Trophoblast cell (in vitro differentiated cells and primary cell): ENCODE results near the gene HCN1. TPM values are rescaled to one million over a fixed set of nuclear protein-coding genes. Genes with fewer than 3 reads are reported as not detected.
A peak's percentile ranks its signal among the peaks of the same experiment; 100 is the strongest.

Experiments used
- DNase-seq, 2 donors: peaks; one replicate each; pipeline ENCODE4 v3.0.0-alpha.2; 2016
- H2AFZ ChIP-seq: 2 replicates; pipeline ENCODE4 v1.6.1; 2013; ENCODE audit warnings: low read length, moderate library complexity, mild to moderate bottlenecking; ENCODE audit not compliant: insufficient read depth, poor library complexity
- H2AK5ac ChIP-seq: 2 replicates; pipeline ENCODE4 v1.6.1; 2013; ENCODE audit warnings: mild to moderate bottlenecking, low read length
- H2BK120ac ChIP-seq: 2 replicates; pipeline ENCODE4 v1.6.1; 2013; ENCODE audit warnings: low read length, mild to moderate bottlenecking, moderate library complexity; ENCODE audit not compliant: insufficient read depth, poor library complexity
- H2BK12ac ChIP-seq: 2 replicates; pipeline ENCODE4 v1.6.1; 2013; ENCODE audit warnings: mild to moderate bottlenecking, low read length, moderate library complexity
- H2BK5ac ChIP-seq: 2 replicates; pipeline ENCODE4 v1.6.1; 2013; ENCODE audit warnings: low read length, low read depth, moderate library complexity, mild to moderate bottlenecking; ENCODE audit not compliant: poor library complexity
- H3K14ac ChIP-seq: 2 replicates; pipeline ENCODE4 v1.6.1; 2013; ENCODE audit warnings: mild to moderate bottlenecking, low read length
- H3K18ac ChIP-seq: 2 replicates; pipeline ENCODE4 v1.6.1; 2013; ENCODE audit warnings: mild to moderate bottlenecking, low read length
- H3K23ac ChIP-seq: 2 replicates; pipeline ENCODE4 v1.6.1; 2013; ENCODE audit warnings: low read length
- H3K27ac ChIP-seq: 2 replicates; pipeline ENCODE4 v1.5.1; 2013; ENCODE audit warnings: low read depth, mild to moderate bottlenecking, inconsistent platforms, low read length, moderate library complexity
- H3K27me3 ChIP-seq: 2 replicates; pipeline ENCODE4 v1.6.1; 2013; ENCODE audit warnings: inconsistent platforms, mild to moderate bottlenecking, low read length, moderate library complexity; ENCODE audit not compliant: insufficient read depth
- H3K36me3 ChIP-seq, 2 experiments: 1 replicate in 1 of 2; 2 replicates in 1 of 2; pipeline ENCODE4 v1.6.1; 2013; ENCODE audit warnings: low read length in 2 of 2, mild to moderate bottlenecking in 2 of 2, moderate library complexity in 1 of 2; ENCODE audit not compliant: insufficient read depth in 2 of 2, control insufficient read depth in 1 of 2
- H3K4ac ChIP-seq: 2 replicates; pipeline ENCODE4 v1.6.1; 2013; ENCODE audit warnings: low read depth, mild to moderate bottlenecking, low read length, moderate library complexity
- H3K4me1 ChIP-seq, 2 experiments: 1 replicate in 1 of 2; 2 replicates in 1 of 2; pipeline ENCODE4 v1.6.1; 2013; ENCODE audit warnings: low read length in 2 of 2, mild to moderate bottlenecking in 2 of 2, moderate library complexity in 1 of 2; ENCODE audit not compliant: insufficient read depth in 2 of 2, control insufficient read depth in 1 of 2
- H3K4me2 ChIP-seq: 2 replicates; pipeline ENCODE4 v1.6.1; 2013; ENCODE audit warnings: inconsistent platforms, mild to moderate bottlenecking, low read length, moderate library complexity
- H3K4me3 ChIP-seq: 2 replicates; pipeline ENCODE4 v1.5.1; 2013; ENCODE audit warnings: mild to moderate bottlenecking, low read depth, low read length, inconsistent platforms
- H3K79me1 ChIP-seq: one replicate; pipeline ENCODE4 v1.6.1; 2013; ENCODE audit warnings: low read length
- H3K79me2 ChIP-seq: 2 replicates; pipeline ENCODE4 v1.6.1; 2013; ENCODE audit warnings: low read length, mild to moderate bottlenecking; ENCODE audit not compliant: control insufficient read depth, insufficient read depth, poor library complexity
- H3K9ac ChIP-seq: 2 replicates; pipeline ENCODE4 v1.6.1; 2013; ENCODE audit warnings: mild to moderate bottlenecking, low read length
- H3K9me3 ChIP-seq: 2 replicates; pipeline ENCODE4 v1.6.1; 2013; ENCODE audit warnings: low read depth, mild to moderate bottlenecking, control low read depth, inconsistent platforms, low read length; ENCODE audit not compliant: insufficient read depth
- H4K12ac ChIP-seq: 2 replicates; pipeline ENCODE4 v1.6.1; 2013; ENCODE audit warnings: low read depth, mild to moderate bottlenecking, low read length, moderate library complexity
- H4K8ac ChIP-seq: 2 replicates; pipeline ENCODE4 v1.6.1; 2013; ENCODE audit warnings: low read depth, mild to moderate bottlenecking, low read length, moderate library complexity
- H4K91ac ChIP-seq: one replicate; pipeline ENCODE4 v1.6.1; 2013; ENCODE audit warnings: low read depth, mild to moderate bottlenecking, low read length, moderate library complexity
- WGBS: extraction: QIAGEN DNeasy Blood & Tissue Kit; methylation state at CpG from one replicate; pipeline ENCODE4 v1.1.7; 2013; ENCODE audit warnings: missing lambda C conversion rate; ENCODE audit not compliant: insufficient read length, insufficient coverage; ENCODE audit errors: extremely low coverage; 5-methylcytosine and 5-hydroxymethylcytosine counted together
- polyA plus RNA-seq: library from polyadenylated mRNA; stranded (reverse); fragments of 200-250 nt; gene quantifications from 2 replicates; pipeline ENCODE4 v1.2.3, GENCODE V29; 2013

Gene HCN1
- polyA plus RNA-seq: 0.04 and 0.07 TPM in 2 replicates

DNA sequence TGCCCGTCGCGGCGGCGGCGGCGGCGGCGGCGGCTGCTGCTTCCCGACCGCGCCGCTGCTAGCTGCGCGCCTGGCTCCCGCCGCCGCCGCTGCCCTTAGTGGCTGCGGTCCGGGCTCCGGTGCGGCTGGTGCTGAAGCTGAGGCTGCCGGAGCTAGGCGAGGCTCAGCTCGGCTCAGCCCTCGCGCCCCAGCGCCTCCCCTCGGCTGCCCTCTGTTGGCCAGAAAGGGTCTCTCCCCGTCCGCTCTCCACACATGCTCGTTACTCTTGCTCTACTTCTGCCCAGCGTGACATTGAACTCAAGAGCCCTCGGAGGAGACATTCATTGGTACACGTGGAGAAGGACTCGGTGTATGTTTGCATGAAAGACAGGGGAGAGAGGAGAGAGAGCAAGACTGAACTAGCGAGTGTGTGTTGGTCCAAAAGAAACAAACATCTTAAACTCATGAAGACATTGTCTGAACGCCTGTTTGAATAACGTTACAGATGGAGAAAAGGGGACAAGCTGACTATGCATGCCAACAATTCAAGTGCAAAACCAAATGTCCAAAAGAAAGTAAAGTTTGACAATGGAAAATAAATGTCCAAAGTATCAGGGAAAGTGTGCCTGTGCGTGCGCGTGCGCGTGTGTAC lies at the start of gene HCN1:
Gene HCN1 (minus strand): TSS at position 175 of the 631 bp plus-strand sequence.
- peak; percentile 14 to 46 for DNase-seq
- H4K8ac ChIP-seq: no peak within 1 kb of the TSS
- peak within 1 kb of the TSS; percentile 96 for H3K4me2 ChIP-seq
- no peak within 1 kb of the TSS for H2BK120ac ChIP-seq
- no peak within 1 kb of the TSS for H4K12ac ChIP-seq
- H2BK5ac ChIP-seq: no peak within 1 kb of the TSS
- H3K4me3 ChIP-seq: peak within 1 kb of the TSS; percentile 43
- peaks cover 2% of the 10 kb centered on the region in 2 experiments for H3K4me1 ChIP-seq
- WGBS: no CpG with 5 or more reads among the region's 46 CpGs
- H3K79me1 ChIP-seq: no peaks in the 10 kb centered on the region
- H3K36me3 ChIP-seq: no peaks in the 10 kb centered on the region
- no peak within 1 kb of the TSS for H3K4ac ChIP-seq
- H3K27me3 ChIP-seq: peaks cover 10% of the 10 kb centered on the region
- no peaks in the 10 kb centered on the region for H3K79me2 ChIP-seq
- H3K14ac ChIP-seq: no peak within 1 kb of the TSS
- H4K91ac ChIP-seq: no peak within 1 kb of the TSS
- no peak within 1 kb of the TSS for H3K23ac ChIP-seq
- H2BK12ac ChIP-seq: no peak within 1 kb of the TSS
- H3K18ac ChIP-seq: no peak within 1 kb of the TSS
- no peak within 1 kb of the TSS for H2AK5ac ChIP-seq
- no peak within 1 kb of the TSS for H3K9ac ChIP-seq
- no peaks in the 10 kb centered on the region for H3K9me3 ChIP-seq
- H3K27ac ChIP-seq: no peak within 1 kb of the TSS
- peak within 1 kb of the TSS; percentile 48 for H2AFZ ChIP-seq

DNA sequence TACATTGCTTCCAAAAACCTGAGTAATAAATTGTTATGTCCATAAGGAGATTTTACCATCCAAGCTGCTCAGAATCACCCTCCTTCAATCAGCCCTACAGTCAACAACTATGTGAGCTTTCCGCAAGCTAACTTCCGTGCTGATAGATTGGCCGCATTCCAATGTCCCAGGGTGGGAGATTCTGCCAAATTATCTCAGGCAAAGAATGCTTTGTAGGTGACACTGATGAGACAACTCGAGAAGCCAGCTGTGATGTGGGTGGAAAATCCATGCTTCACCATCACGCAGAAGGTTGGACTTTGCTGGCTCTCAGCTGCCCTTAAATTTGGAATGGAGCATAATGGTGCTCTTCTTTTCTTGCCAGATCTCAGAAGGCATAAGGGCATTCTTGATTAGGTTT lies 44.9 kb upstream of the HCN1 start:
- Histone ChIP-seq H3K27me3 (no peaks in the 10 kb centered on the region), H3K23ac (no peak overlapping the region), H3K27ac (no peak overlapping the region), H3K79me2 (no peaks in the 10 kb centered on the region), H2BK120ac (no peak overlapping the region), H2AK5ac (no peak overlapping the region), H3K36me3 (no peaks in the 10 kb centered on the region), H3K4me1 (no peaks in the 10 kb centered on the region), H3K4me2 (no peak overlapping the region), H3K4ac (no peak overlapping the region), H3K9me3 (no peaks in the 10 kb centered on the region), H2BK12ac (no peak overlapping the region), H2AFZ (no peak overlapping the region), H3K9ac (no peak overlapping the region), H4K8ac (no peak overlapping the region), H3K79me1 (no peaks in the 10 kb centered on the region), H2BK5ac (no peak overlapping the region), H3K18ac (no peak overlapping the region), H4K12ac (no peak overlapping the region), H3K4me3 (no peak overlapping the region), H4K91ac (no peak overlapping the region), H3K14ac (no peak overlapping the region)
- no CpG with 5 or more reads among the region's 5 CpGs for WGBS
- no peak for DNase-seq

DNA sequence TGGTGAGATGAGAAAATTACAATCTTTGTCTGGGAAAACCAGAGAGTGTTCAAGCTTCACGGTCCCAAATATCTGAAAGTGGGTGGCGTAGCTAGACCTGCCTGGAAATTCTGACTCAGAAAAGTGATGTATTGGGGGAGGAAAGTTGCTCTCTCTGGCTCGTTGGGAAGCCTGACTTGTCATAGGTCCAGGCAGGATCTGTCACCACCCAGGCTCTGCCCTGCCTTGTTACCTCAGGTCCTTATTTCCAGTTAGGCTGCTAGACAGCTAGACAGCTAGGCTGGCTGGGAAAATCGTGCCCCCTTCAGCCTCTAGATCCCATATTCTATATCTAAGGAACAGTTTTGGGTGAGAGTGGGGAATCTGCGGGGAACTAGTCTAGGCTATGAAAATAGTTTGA lies 41.0 kb upstream of the HCN1 start:
- H3K18ac ChIP-seq: no peak overlapping the region
- no peak overlapping the region for H2BK120ac ChIP-seq
- H3K27ac ChIP-seq: no peak overlapping the region
- H3K4ac ChIP-seq: no peak overlapping the region
- H3K4me2 ChIP-seq: no peak overlapping the region
- no CpG with 5 or more reads among the region's 5 CpGs for WGBS
- H3K79me2 ChIP-seq: no peaks in the 10 kb centered on the region
- H3K36me3 ChIP-seq: no peaks in the 10 kb centered on the region
- H3K23ac ChIP-seq: no peak overlapping the region
- no peak overlapping the region for H4K91ac ChIP-seq
- H3K27me3 ChIP-seq: no peaks in the 10 kb centered on the region
- no peak overlapping the region for H2AK5ac ChIP-seq
- H2BK12ac ChIP-seq: no peak overlapping the region
- H3K79me1 ChIP-seq: no peaks in the 10 kb centered on the region
- no peak overlapping the region for H3K9ac ChIP-seq
- H3K4me3 ChIP-seq: no peak overlapping the region
- no peak overlapping the region for H3K14ac ChIP-seq
- H2BK5ac ChIP-seq: no peak overlapping the region
- no peak overlapping the region for H2AFZ ChIP-seq
- no peaks in the 10 kb centered on the region for H3K4me1 ChIP-seq
- DNase-seq: no peak
- H4K8ac ChIP-seq: no peak overlapping the region
- no peaks in the 10 kb centered on the region for H3K9me3 ChIP-seq
- H4K12ac ChIP-seq: no peak overlapping the region

DNA sequence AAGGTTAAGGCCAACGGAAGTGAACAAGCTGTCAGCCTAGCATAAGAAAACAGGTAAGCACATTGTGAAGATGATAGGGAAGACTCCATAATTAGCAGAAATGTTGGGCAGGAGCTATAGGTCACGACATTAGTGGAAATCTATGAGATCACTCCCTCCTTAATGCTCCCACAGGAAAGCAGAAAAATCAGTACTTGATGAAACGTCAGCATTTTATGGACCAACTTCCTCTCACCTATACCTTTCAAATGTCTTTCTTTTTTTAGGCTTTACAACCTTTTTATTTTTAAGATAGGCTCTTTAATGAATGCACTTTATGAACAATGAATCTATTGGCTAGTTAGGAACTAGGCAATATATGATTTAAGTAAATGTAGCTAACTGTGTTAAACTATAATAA lies 29.4 kb upstream of the HCN1 start:
- Histone ChIP-seq H3K14ac (no peak overlapping the region), H3K36me3 (no peaks in the 10 kb centered on the region), H3K23ac (no peak overlapping the region), H3K4me3 (no peak overlapping the region), H2BK120ac (no peak overlapping the region), H3K79me2 (no peaks in the 10 kb centered on the region), H3K4me2 (no peak overlapping the region), H3K79me1 (no peaks in the 10 kb centered on the region), H2BK5ac (no peak overlapping the region), H3K27ac (no peak overlapping the region), H3K9ac (no peak overlapping the region), H2BK12ac (no peak overlapping the region), H3K27me3 (no peaks in the 10 kb centered on the region), H3K4ac (no peak overlapping the region), H4K12ac (no peak overlapping the region), H4K8ac (no peak overlapping the region), H2AK5ac (no peak overlapping the region), H3K9me3 (no peaks in the 10 kb centered on the region), H4K91ac (no peak overlapping the region), H3K4me1 (peaks cover 0 to 2% of the 10 kb centered on the region in 2 experiments), H3K18ac (no peak overlapping the region), H2AFZ (no peak overlapping the region)
- no CpG with 5 or more reads among the region's 3 CpGs for WGBS
- DNase-seq: no peak
